Endothelial cell (in vitro differentiated cells): ENCODE measurements around the gene GSE1. TPM values are rescaled to one million over a fixed set of nuclear protein-coding genes. Genes with fewer than 3 reads are reported as not detected.

ENCODE experiments used
- DNase-seq: peaks from one replicate; pipeline ENCODE4 v3.0.0; 2021; ENCODE audit warnings: low spot score
- H3K27ac Mint-ChIP-seq: one replicate; pipeline ENCODE4 v1.8.0; 2021; ENCODE audit warnings: mixed read lengths, inconsistent platforms; ENCODE audit not compliant: unreplicated experiment
- H3K27me3 Mint-ChIP-seq: one replicate; pipeline ENCODE4 v1.8.0; 2021; ENCODE audit warnings: mild to moderate bottlenecking, moderate library complexity, mixed read lengths, inconsistent platforms; ENCODE audit not compliant: unreplicated experiment
- H3K36me3 Mint-ChIP-seq: one replicate; pipeline ENCODE4 v1.8.0; 2021; ENCODE audit warnings: mild to moderate bottlenecking, low read depth, mixed read lengths, inconsistent platforms; ENCODE audit not compliant: unreplicated experiment
- H3K4me1 Mint-ChIP-seq: one replicate; pipeline ENCODE4 v1.8.0; 2021; ENCODE audit warnings: mild to moderate bottlenecking, mixed read lengths, inconsistent platforms; ENCODE audit not compliant: unreplicated experiment
- H3K4me3 Mint-ChIP-seq: one replicate; pipeline ENCODE4 v1.8.0; 2021; ENCODE audit warnings: mild to moderate bottlenecking, mixed read lengths, inconsistent platforms; ENCODE audit not compliant: unreplicated experiment
- H3K9me3 Mint-ChIP-seq: one replicate; pipeline ENCODE4 v1.8.0; 2021; ENCODE audit warnings: mixed read lengths, inconsistent platforms; ENCODE audit not compliant: unreplicated experiment
- total RNA-seq: library from RNA; stranded (reverse); fragmentation: NEBNext Ultra II Directional; extraction: Animal tissue kit (Norgen Biotek cat#: 25700); gene quantifications from one replicate; pipeline ENCODE4 v1.2.1, GENCODE V29; 2021; ENCODE audit not compliant: unreplicated experiment
- TF ChIP-seq, protein P1 (sequence below): fragments of 200-600 bp; sonication (generic); IDR thresholded peaks from one replicate; pipeline ENCODE4 v1.5.0; 2021; ENCODE audit warnings: antibody characterized with exemption; ENCODE audit not compliant: unreplicated experiment

The GSE1 gene
- total RNA-seq, 1 donor from 2014 or later: 23.9 TPM

DNA sequence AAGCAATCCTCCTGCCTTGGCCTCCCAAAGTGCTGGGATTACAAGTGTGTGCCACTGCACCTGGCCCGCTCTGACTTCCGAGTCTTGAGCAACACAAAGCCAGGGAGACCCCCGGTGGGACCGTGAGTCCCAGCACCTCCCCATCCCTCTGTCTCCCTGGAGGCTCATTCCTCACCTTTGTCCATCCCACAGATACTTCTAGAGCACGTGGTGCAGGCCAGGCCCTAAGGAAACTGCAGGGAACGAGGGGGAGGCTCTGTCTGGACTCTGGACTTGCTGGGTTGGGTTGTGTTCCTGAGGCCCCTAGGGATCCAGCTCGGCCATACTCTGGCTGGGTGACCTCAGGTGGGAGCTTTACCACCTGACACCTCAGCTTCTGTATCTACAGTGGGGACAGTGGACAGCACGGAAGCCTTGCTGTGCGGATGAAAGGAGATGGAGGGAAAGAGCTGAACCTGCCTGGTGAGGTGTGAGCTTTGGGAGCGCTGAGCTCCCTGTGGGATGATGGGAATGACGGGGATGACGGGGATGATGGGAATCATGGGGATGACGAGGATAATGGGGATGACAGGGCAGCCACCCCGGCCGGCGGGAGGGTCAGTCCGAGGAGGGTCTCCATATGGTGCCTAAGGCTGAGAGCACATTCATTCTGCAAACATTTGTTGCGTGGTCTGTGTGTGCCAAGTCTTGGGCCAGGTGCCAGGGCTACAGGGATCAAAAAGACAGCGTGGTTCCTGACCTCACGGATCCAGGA is 111.2 kb downstream of the GSE1 start:
- Mint-ChIP-seq H3K27ac (no peak overlapping the region), H3K9me3 (no peaks in the 10 kb centered on the region), H3K36me3 (no peaks in the 10 kb centered on the region), H3K4me3 (no peak overlapping the region), H3K4me1 (no peaks in the 10 kb centered on the region), H3K27me3 (peaks cover 8% of the 10 kb centered on the region)
- TF ChIP-seq, protein P1, sequence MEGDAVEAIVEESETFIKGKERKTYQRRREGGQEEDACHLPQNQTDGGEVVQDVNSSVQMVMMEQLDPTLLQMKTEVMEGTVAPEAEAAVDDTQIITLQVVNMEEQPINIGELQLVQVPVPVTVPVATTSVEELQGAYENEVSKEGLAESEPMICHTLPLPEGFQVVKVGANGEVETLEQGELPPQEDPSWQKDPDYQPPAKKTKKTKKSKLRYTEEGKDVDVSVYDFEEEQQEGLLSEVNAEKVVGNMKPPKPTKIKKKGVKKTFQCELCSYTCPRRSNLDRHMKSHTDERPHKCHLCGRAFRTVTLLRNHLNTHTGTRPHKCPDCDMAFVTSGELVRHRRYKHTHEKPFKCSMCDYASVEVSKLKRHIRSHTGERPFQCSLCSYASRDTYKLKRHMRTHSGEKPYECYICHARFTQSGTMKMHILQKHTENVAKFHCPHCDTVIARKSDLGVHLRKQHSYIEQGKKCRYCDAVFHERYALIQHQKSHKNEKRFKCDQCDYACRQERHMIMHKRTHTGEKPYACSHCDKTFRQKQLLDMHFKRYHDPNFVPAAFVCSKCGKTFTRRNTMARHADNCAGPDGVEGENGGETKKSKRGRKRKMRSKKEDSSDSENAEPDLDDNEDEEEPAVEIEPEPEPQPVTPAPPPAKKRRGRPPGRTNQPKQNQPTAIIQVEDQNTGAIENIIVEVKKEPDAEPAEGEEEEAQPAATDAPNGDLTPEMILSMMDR: no peak
- no peak for DNase-seq

DNA sequence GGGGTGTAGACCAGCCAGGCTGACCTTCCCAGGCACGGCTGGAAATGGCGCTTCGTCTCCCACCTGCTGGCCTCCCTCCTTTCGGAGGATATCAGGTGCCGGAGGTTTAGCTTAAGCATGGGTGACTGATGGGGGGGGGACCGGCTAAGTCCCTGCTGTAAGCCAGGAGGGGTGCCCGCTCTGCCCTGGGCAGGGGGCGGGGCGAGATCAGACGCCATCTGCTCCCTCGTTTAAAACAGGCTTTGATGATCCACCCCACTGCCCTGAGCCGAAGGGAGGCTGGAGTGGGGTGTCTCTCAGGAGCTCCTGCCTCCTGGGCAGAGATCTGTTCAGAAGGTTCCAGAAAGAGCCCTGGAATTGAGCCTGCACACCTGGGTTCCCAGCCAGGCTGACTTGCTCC is 111.8 kb downstream of the GSE1 start:
- H3K27me3 Mint-ChIP-seq: peaks cover 11% of the 10 kb centered on the region
- no peaks in the 10 kb centered on the region for H3K36me3 Mint-ChIP-seq
- DNase-seq: no peak
- TF ChIP-seq, protein P1: no peak
- H3K4me3 Mint-ChIP-seq: no peak overlapping the region
- H3K27ac Mint-ChIP-seq: no peak overlapping the region
- no peaks in the 10 kb centered on the region for H3K9me3 Mint-ChIP-seq
- H3K4me1 Mint-ChIP-seq: peaks cover 4% of the 10 kb centered on the region

Other genes with a start within 250 kb of the GSE1 start
- 9.1 TPM for gene GINS2, start 75.6 kb downstream of the GSE1 start, total RNA-seq
- gene C16orf74, start 137.8 kb downstream of the GSE1 start, total RNA-seq: 0.64 TPM
- 42.7 TPM for gene EMC8, start 186.2 kb downstream of the GSE1 start, total RNA-seq
- gene COX4I1, start 186.4 kb downstream of the GSE1 start, total RNA-seq: 552 TPM